NT2/D1 (cell line): ENCODE measurements around the gene REEP3.

ENCODE experiments used
- DNase-seq: peaks from one replicate; pipeline ENCODE4 v3.0.0-alpha.2; 2011; ENCODE audit warnings: low read depth, low spot score
- H3K27me3 ChIP-seq: 2 replicates; pipeline ENCODE4 v1.6.0; 2011; ENCODE audit warnings: mild to moderate bottlenecking; ENCODE audit not compliant: insufficient read length, insufficient read depth
- H3K36me3 ChIP-seq: 2 replicates; pipeline ENCODE4 v1.6.1; 2011; ENCODE audit warnings: mild to moderate bottlenecking, low read length, mixed read lengths; ENCODE audit not compliant: insufficient read depth, insufficient read length
- H3K4me1 ChIP-seq: 2 replicates; pipeline ENCODE4 v1.5.1; 2011; ENCODE audit not compliant: insufficient read depth, insufficient read length
- H3K4me3 ChIP-seq: 2 replicates; pipeline ENCODE4 v1.5.1; 2011; ENCODE audit warnings: low read depth; ENCODE audit not compliant: insufficient read length
- H3K9ac ChIP-seq: 2 replicates; pipeline ENCODE4 v1.6.0; 2011; ENCODE audit warnings: low read depth; ENCODE audit not compliant: insufficient read length
- H3K9me3 ChIP-seq: 2 replicates; pipeline ENCODE4 v1.5.1; 2011; ENCODE audit warnings: mild to moderate bottlenecking, low read length; ENCODE audit not compliant: insufficient read depth
- SUZ12 ChIP-seq: IDR thresholded peaks from 2 replicates; pipeline ENCODE4 v1.6.1; 2011; ENCODE audit not compliant: insufficient read length, insufficient read depth; ENCODE audit errors: extremely low read depth
- YY1 ChIP-seq: IDR thresholded peaks from 2 replicates; pipeline ENCODE4 v1.6.1; 2011; ENCODE audit not compliant: insufficient read length, insufficient read depth
- ZNF274 ChIP-seq: IDR thresholded peaks from 2 replicates; pipeline ENCODE4 v1.6.1; 2011; ENCODE audit warnings: mild to moderate bottlenecking, low read depth, low read length

Gene REEP3, protein sequence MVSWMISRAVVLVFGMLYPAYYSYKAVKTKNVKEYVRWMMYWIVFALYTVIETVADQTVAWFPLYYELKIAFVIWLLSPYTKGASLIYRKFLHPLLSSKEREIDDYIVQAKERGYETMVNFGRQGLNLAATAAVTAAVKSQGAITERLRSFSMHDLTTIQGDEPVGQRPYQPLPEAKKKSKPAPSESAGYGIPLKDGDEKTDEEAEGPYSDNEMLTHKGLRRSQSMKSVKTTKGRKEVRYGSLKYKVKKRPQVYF

DNA sequence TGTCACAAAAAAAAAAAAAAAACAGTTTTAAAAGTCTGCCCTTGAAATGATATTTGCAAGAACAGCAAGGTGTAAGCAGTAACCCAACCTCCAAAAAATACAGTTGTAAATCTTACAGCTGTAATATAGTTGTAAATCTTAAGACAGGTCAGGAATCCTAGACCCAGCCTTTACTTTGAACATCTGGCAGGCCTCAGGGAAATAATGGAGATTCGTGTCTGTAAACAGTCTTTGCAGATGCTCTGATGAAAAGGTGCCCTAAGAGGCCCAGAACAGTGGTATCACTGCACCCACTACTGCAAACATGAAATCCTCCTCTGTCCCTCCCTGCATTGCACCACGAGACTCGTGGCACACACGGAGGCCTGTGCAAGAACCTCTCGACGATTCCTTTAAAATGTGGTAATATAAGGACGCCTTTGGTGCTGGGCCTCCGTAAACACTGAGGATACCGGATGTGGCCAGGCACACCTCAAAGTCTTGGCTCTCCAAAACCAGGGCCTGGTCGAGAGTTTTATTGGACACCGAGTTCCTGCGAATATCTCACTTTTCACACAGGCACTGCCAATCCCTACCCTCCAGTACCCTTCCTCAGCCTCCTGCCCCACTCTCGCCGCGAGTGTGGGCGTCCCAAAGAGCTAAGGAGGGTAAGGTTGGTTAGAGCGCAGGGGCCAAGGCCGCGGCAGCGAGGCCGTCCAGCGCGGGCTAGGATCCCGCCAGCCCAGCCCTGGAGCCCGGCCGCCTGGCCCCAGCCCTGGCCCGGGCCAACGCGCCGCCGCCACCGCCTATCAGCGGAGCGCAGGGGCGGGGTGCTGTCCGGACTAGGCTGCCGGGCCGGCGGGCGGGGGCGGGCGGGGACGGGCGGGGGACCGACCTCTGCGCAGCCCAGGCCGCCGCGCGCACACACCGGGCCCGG is at the start of gene REEP3:
Gene REEP3, plus strand, starts transcription at position 902 of the 916 bp plus-strand sequence. CDS start 145 bp downstream, outside the sequence.
- Histone ChIP-seq H3K36me3 (peaks cover 4% of the 10 kb centered on the region), H3K9me3 (peaks cover 5% of the 10 kb centered on the region; the same call in 1 of the 2 replicates), H3K4me1 (peaks cover 2% of the 10 kb centered on the region), H3K9ac (peak within 1 kb of the TSS; percentile 91), H3K27me3 (no peaks in the 10 kb centered on the region), H3K4me3 (peak within 1 kb of the TSS; percentile 83)
- TF ChIP-seq ZNF274, result no peak
- no peak for TF ChIP-seq YY1
- TF ChIP-seq SUZ12, result no peak
- DNase-seq, result peak; percentile 42

DNA sequence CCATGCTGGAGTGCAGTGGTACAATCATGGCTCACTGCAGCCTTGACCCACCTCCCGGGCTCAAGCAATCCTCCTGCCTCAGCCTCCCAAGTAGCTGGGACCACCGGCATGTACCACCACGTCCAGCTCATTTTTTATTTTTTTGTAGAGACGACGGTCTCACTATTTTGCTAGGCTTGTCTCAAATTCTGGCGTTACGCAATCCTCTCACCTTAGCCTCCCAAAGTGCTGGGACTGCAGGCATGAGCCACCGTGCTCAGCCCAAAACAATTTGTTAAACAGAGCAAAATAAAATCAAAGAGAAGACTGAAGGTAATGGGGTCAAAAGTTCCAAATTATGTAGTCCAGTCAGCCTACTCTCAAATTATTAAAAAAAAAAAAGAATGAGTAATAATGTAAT is 46.7 kb upstream of the REEP3 start:
- Histone ChIP-seq H3K4me1 (no peaks in the 10 kb centered on the region), H3K27me3 (no peaks in the 10 kb centered on the region), H3K9ac (no peak overlapping the region), H3K9me3 (no peaks in the 10 kb centered on the region), H3K36me3 (no peaks in the 10 kb centered on the region), H3K4me3 (no peak overlapping the region)
- DNase-seq, result no peak
- TF ChIP-seq ZNF274 (no peak), YY1 (no peak), SUZ12 (no peak)

DNA sequence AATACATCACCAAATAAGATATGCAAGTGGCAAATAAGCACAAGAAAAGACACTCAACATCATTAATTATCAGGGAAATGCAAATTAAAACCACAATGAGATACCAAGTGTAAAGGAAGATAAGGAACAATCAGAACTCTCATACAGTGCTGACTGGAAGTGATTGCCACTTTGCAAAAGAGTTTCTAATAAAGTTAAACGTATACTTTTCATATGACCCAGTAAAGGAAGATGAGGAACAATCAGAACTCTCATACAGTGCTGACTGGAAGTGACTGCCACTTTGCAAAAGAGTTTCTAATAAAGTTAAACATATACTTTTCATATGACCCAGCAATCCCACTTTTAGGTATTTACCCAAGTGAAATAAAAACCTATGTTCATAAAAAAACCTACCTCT is 43.3 kb upstream of the REEP3 start:
- DNase-seq, result no peak
- TF ChIP-seq YY1 (no peak), SUZ12 (no peak)
- no peaks in the 10 kb centered on the region for H3K4me1 ChIP-seq
- H3K36me3 ChIP-seq, result no peaks in the 10 kb centered on the region
- H3K4me3 ChIP-seq, result no peak overlapping the region
- no peak overlapping the region for H3K9ac ChIP-seq
- H3K27me3 ChIP-seq, result no peaks in the 10 kb centered on the region
- H3K9me3 ChIP-seq, result no peaks in the 10 kb centered on the region

DNA sequence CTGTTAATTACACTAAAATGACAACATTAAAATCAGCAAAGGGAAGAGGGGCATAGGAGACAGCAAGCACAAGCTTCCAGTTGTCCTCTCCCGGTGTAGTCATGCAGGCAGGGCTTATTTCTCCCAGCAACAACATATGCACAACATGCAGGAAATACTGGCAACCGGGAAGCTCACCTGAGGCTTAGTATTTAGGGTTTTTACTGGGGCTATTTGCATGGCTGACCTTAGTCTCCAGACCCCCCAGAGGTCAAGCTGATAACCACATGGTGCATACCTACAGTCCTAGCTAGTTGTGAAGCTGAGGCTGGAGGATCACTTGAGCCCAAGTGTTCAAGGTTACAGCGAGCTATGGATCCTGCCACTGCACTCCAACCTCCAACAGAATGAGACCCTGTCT is 42.6 kb upstream of the REEP3 start:
- TF ChIP-seq ZNF274, result no peak
- no peaks in the 10 kb centered on the region for H3K36me3 ChIP-seq
- DNase-seq, result no peak
- no peak overlapping the region for H3K4me3 ChIP-seq
- no peaks in the 10 kb centered on the region for H3K27me3 ChIP-seq
- H3K9me3 ChIP-seq, result no peaks in the 10 kb centered on the region
- no peaks in the 10 kb centered on the region for H3K4me1 ChIP-seq
- H3K9ac ChIP-seq, result no peak overlapping the region

DNA sequence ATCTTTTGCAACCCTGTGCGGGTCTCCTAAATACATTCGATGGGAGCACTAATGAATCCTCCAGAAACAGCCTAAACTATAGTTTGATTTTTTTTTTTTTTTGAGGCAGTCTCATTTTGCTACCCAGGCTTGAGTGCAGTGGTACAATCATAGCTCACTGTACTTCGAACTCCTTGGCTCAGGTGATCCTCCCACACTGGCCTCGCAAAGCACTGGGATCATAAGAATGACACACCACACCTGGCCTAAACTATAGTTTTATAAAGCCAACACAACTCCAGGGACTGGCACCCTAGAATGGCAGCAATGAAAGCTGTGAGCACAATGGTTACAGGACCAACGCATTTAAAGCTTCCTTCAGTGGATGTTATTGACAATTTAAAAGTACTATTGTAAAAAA is 41.0 kb upstream of the REEP3 start:
- H3K36me3 ChIP-seq, result no peaks in the 10 kb centered on the region
- H3K4me1 ChIP-seq, result no peaks in the 10 kb centered on the region
- no peaks in the 10 kb centered on the region for H3K27me3 ChIP-seq
- no peaks in the 10 kb centered on the region for H3K9me3 ChIP-seq
- H3K9ac ChIP-seq, result no peak overlapping the region
- DNase-seq, result no peak
- no peak overlapping the region for H3K4me3 ChIP-seq
- TF ChIP-seq ZNF274 (no peak), SUZ12 (no peak), YY1 (no peak)

DNA sequence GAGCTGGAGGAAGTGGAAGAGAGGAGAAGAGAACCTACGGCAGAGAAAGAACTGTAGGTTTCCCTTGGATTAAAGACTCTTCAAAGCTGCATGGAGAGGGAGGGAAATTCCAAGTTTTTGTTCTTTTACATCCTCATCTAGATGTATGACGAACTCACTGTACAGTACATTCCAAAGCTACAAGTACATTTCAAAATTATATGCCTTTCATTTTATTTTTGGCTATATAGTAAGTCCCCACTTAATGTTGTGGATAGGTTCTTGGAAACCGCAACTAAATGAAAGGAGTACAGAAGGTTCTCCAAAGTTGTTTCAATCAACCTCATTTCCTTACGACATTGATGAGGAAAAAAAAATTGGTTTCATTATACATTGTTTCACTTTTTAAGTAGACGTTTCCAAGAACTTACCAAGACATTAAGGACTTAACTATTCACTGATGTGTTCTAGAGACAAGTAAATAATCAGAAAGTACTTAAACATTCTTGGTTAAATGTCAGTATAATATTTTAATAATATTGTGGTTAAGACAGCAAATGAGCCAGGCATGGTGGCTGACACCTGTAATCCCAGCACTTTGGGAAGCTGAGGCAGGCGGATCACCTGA is 39.3 kb upstream of the REEP3 start:
- Histone ChIP-seq H3K9ac (no peak overlapping the region), H3K9me3 (no peaks in the 10 kb centered on the region), H3K27me3 (no peaks in the 10 kb centered on the region), H3K36me3 (no peaks in the 10 kb centered on the region), H3K4me1 (no peaks in the 10 kb centered on the region), H3K4me3 (no peak overlapping the region)
- DNase-seq, result no peak
- no peak for TF ChIP-seq YY1
- TF ChIP-seq SUZ12, result no peak
- no peak for TF ChIP-seq ZNF274

DNA sequence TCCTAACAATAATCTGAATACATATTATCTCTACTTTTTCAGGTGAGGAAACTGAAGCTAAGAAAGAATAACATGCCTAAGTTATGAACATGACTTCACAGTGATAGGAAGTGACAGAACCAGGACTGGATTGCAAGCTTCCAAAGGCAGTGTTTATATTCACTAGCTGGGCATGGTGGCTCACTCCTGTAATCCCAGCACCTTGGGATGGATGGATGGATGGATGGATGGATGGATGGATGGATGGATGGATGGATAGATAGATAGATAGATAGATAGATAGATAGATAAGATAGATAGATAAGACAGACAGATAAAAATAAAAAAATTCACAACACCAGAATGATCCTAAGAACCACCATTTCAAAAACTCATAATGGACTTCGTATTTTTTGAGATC is 37.2 kb upstream of the REEP3 start:
- DNase-seq, result no peak
- Histone ChIP-seq H3K36me3 (no peaks in the 10 kb centered on the region), H3K4me3 (no peak overlapping the region), H3K9ac (no peak overlapping the region), H3K9me3 (no peaks in the 10 kb centered on the region), H3K4me1 (no peaks in the 10 kb centered on the region), H3K27me3 (no peaks in the 10 kb centered on the region)
- TF ChIP-seq YY1, result no peak
- no peak for TF ChIP-seq SUZ12
- no peak for TF ChIP-seq ZNF274
